A549 (cell line): ENCODE results near the gene C16orf90.

Experiments
- ATOH8 ChIP-seq: fragments of 250-450 bp; sonication (Bioruptor Pico); IDR thresholded peaks from 2 replicates; pipeline ENCODE4 v1.5.0; 2020; ENCODE audit warnings: low read depth, mild to moderate bottlenecking, moderate library complexity
- CTCF ChIP-seq: fragments of >200 bp; sonication (Bioruptor Twin); formaldehyde crosslinking; IDR thresholded peaks from 3 replicates; pipeline ENCODE4 v1.5.1; 2016
- JUN ChIP-seq, 2 experiments: fragments of >200 bp; sonication (Bioruptor Twin); formaldehyde crosslinking; IDR thresholded peaks; 2 replicates in 1 of 2; 3 replicates in 1 of 2; pipeline ENCODE4 v1.6.1; 2016 to 2017
- JUNB ChIP-seq: fragments of >200 bp; sonication (Bioruptor Twin); formaldehyde crosslinking; IDR thresholded peaks from 2 replicates; pipeline ENCODE4 v1.6.1; 2016
- POLR2A ChIP-seq: IDR thresholded peaks from 2 replicates; pipeline ENCODE4 v1.6.1; 2012; ENCODE audit warnings: mild to moderate bottlenecking, low read length
- POLR2AphosphoS2 ChIP-seq: conservative IDR thresholded peaks from 2 replicates; pipeline ENCODE4 v1.6.1; 2012; ENCODE audit warnings: low read length, improper control_type of control experiment, inconsistent platforms
- RAD21 ChIP-seq, 2 experiments: fragments of >200 bp in 1 of 2; sonication (Bioruptor Twin) in 1 of 2; formaldehyde crosslinking in 1 of 2; IDR thresholded peaks in 1 of 2; conservative IDR thresholded peaks in 1 of 2; 2 replicates in 1 of 2; 3 replicates in 1 of 2; pipeline ENCODE4 v1.6.1; 2012 to 2018; ENCODE audit warnings: inconsistent platforms in 1 of 2
- SMC3 ChIP-seq: fragments of >200 bp; sonication (Bioruptor Twin); formaldehyde crosslinking; IDR thresholded peaks from 3 replicates; pipeline ENCODE4 v1.6.1; 2018; ENCODE audit warnings: inconsistent platforms
- ZFP36 ChIP-seq: fragments of 450-650 bp; IDR thresholded peaks from 2 replicates; pipeline ENCODE4 v1.6.1; 2014; ENCODE audit warnings: borderline replicate concordance; ENCODE audit not compliant: partially characterized antibody
- TF ChIP-seq, protein P1 (sequence below): fragments of >200 bp; sonication (Bioruptor Twin); formaldehyde crosslinking; IDR thresholded peaks from 3 replicates; pipeline ENCODE4 v1.6.1; 2016
- TF ChIP-seq, protein P2 (sequence below): fragments of 450-650 bp; IDR thresholded peaks from 2 replicates; pipeline ENCODE4 v1.6.1; 2014; ENCODE audit warnings: antibody characterized with exemption

GRCh38 chr16:3494386-3494973 is 809 bp downstream of the C16orf90 start:
- TF ChIP-seq, protein P1, sequence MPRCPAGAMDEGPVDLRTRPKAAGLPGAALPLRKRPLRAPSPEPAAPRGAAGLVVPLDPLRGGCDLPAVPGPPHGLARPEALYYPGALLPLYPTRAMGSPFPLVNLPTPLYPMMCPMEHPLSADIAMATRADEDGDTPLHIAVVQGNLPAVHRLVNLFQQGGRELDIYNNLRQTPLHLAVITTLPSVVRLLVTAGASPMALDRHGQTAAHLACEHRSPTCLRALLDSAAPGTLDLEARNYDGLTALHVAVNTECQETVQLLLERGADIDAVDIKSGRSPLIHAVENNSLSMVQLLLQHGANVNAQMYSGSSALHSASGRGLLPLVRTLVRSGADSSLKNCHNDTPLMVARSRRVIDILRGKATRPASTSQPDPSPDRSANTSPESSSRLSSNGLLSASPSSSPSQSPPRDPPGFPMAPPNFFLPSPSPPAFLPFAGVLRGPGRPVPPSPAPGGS, result no peak
- no peak for TF ChIP-seq ZFP36
- TF ChIP-seq POLR2A, result no peak
- TF ChIP-seq, protein P2, sequence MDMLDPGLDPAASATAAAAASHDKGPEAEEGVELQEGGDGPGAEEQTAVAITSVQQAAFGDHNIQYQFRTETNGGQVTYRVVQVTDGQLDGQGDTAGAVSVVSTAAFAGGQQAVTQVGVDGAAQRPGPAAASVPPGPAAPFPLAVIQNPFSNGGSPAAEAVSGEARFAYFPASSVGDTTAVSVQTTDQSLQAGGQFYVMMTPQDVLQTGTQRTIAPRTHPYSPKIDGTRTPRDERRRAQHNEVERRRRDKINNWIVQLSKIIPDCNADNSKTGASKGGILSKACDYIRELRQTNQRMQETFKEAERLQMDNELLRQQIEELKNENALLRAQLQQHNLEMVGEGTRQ, result no peak
- no peak for TF ChIP-seq JUN (IDR thresholded peaks at IDR 0.05)
- no peak for TF ChIP-seq RAD21 (conservative IDR thresholded peaks at IDR 0.05 in 1 of 2, IDR thresholded peaks at IDR 0.05 in 1 of 2)
- TF ChIP-seq CTCF, result no peak
- no peak for TF ChIP-seq SMC3
- TF ChIP-seq JUNB, result no peak
- no peak for TF ChIP-seq POLR2AphosphoS2
- TF ChIP-seq ATOH8 (CRISPR knock-in tag), result no peak
